ENCODE data around the gene RAP1GAP.

- TF ChIP-seq CTCF (IDR thresholded peaks at IDR 0.05) (no peak), POLR2A (IDR thresholded peaks at IDR 0.05) (no peak)
These were observed 2.1 kb upstream of the RAP1GAP start for GRCh38 chr1:21670956-21671902.

Data from transverse colon (tissue), 3 donors.